Transverse colon (tissue), 4 donors: ENCODE measurements around the gene CCDC70. TPM values are rescaled to one million over a fixed set of nuclear protein-coding genes. Genes with fewer than 3 reads are reported as not detected.

ENCODE experiments used
- DNase-seq: peaks from one replicate; pipeline ENCODE4 v3.0.0-alpha.2; 2019
- H3K27ac ChIP-seq, 4 donors: fragments of 200-600 bp; sonication (generic); 2 replicates each; pipeline ENCODE4 v1.5.1; 2016 to 2018; ENCODE audit warnings: inconsistent platforms in 4 of 4
- H3K27me3 ChIP-seq: fragments of 200-600 bp; sonication (generic); 2 replicates; pipeline ENCODE4 v1.5.1; 2017; ENCODE audit warnings: inconsistent platforms
- H3K36me3 ChIP-seq, 4 donors: fragments of 200-600 bp; sonication (generic); 2 replicates each; pipeline ENCODE4 v1.5.1; 2017 to 2019; ENCODE audit warnings: inconsistent platforms in 4 of 4
- H3K4me1 ChIP-seq, 4 donors: fragments of 200-600 bp; sonication (generic); 2 replicates each; pipeline ENCODE4 v1.5.1; 2017 to 2020; ENCODE audit warnings: inconsistent platforms in 4 of 4
- H3K4me3 ChIP-seq, 4 donors: fragments of 200-600 bp; sonication (generic); 1 replicate in 1 of 4; 2 replicates in 3 of 4; pipeline versions ENCODE4 v1.5.1 to v1.6.1; 2017 to 2019; ENCODE audit warnings: inconsistent platforms in 4 of 4
- H3K9me3 ChIP-seq, 2 donors: fragments of 200-600 bp; sonication (generic); 2 replicates each; pipeline ENCODE4 v1.5.1; 2017 to 2019; ENCODE audit warnings: inconsistent platforms in 2 of 2
- EP300 ChIP-seq: sonication (generic); formaldehyde crosslinking; IDR thresholded peaks from one replicate; pipeline ENCODE4 v1.6.1; 2017; ENCODE audit warnings: antibody characterized with exemption, low read depth
- POLR2A ChIP-seq: fragments of 450-650 bp; IDR thresholded peaks from one replicate; pipeline ENCODE4 v1.6.1; 2016; ENCODE audit warnings: antibody characterized with exemption, mild to moderate bottlenecking, moderate library complexity
- POLR2AphosphoS5 ChIP-seq, 3 donors: sonication (generic); formaldehyde crosslinking; IDR thresholded peaks; one replicate each; pipeline ENCODE4 v1.6.1; 2016; ENCODE audit warnings: antibody characterized with exemption in 3 of 3
- WGBS, 2 donors: methylation state at CpG; one replicate each; pipeline ENCODE4 v1.1.5; 2018; ENCODE audit warnings: low coverage in 1 of 2; 5-methylcytosine and 5-hydroxymethylcytosine counted together
- in situ Hi-C, 4 donors: fragments of 200-750 bp; cut with MboI; loops; one replicate each; pipeline versions ENCODE4 v1.15.0 to v1.15.1; 2017; ENCODE audit warnings: low sequenced_read_pairs in 3 of 4, low pct_ligation_motif_present in 1 of 4, low pct_unique_long_range_greater_than_20kb in 1 of 4
- intact Hi-C: fragments of 100-400 bp; cut with DNase I; formaldehyde crosslinking; loops from one replicate; pipeline ENCODE4 v1.15.1; 2023; ENCODE audit warnings: low total_unique reads
- total RNA-seq, 4 donors: library from RNA; depleted of rRNA; stranded (reverse); fragments of >200 nt; gene quantifications; one replicate each; pipeline ENCODE4 v1.1.0, GENCODE V29; 2016
- TF ChIP-seq, protein P1 (sequence below), 5 experiments: fragments of 200-600 bp in 3 of 5; fragments of 450-650 bp in 2 of 5; sonication (generic) in 3 of 5; IDR thresholded peaks; 1 replicate in 2 of 5; 2 replicates in 3 of 5; pipeline ENCODE4 v1.5.1; 2016 to 2017; ENCODE audit warnings: antibody characterized with exemption in 5 of 5, inconsistent platforms in 3 of 5, mild to moderate bottlenecking in 2 of 5, moderate library complexity in 1 of 5

CCDC70 gene
- total RNA-seq, 4 donors from 2014 or later, result not detected

DNA sequence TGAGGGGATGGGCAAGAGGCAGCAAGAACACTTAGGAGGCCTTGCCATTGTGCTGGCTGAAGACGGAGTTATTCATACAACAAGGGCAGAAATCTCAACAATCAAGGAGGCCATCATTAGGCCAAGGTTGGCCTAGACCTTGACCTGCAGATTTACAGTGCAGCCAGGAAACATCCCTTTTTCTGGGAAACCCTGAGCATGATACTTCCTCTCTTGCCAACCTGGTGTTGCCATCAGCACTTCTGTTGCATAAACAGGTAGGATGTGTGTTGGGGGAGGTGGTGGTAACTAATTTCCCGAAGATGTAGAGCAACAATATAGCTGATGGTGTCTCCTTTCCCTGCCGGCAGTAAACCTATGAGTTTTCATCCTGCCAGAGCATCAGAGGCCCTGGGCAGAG, 24.8 kb upstream of the CCDC70 start:
- H3K27me3 ChIP-seq, result no peaks in the 10 kb centered on the region
- no peak overlapping the region for H3K27ac ChIP-seq
- H3K4me1 ChIP-seq, result no peaks in the 10 kb centered on the region
- no peak for DNase-seq
- intact Hi-C loops, result no loop called here
- 89% methylated on average over 3 of the region's 3 CpGs; no CpG with 5 or more reads in 1 of the 2 donors for WGBS, 2 donors
- in situ Hi-C loops, result no loop called here
- H3K9me3 ChIP-seq, result no peaks in the 10 kb centered on the region
- no peaks in the 10 kb centered on the region for H3K36me3 ChIP-seq
- no peak for TF ChIP-seq POLR2A
- TF ChIP-seq, protein P1, sequence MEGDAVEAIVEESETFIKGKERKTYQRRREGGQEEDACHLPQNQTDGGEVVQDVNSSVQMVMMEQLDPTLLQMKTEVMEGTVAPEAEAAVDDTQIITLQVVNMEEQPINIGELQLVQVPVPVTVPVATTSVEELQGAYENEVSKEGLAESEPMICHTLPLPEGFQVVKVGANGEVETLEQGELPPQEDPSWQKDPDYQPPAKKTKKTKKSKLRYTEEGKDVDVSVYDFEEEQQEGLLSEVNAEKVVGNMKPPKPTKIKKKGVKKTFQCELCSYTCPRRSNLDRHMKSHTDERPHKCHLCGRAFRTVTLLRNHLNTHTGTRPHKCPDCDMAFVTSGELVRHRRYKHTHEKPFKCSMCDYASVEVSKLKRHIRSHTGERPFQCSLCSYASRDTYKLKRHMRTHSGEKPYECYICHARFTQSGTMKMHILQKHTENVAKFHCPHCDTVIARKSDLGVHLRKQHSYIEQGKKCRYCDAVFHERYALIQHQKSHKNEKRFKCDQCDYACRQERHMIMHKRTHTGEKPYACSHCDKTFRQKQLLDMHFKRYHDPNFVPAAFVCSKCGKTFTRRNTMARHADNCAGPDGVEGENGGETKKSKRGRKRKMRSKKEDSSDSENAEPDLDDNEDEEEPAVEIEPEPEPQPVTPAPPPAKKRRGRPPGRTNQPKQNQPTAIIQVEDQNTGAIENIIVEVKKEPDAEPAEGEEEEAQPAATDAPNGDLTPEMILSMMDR (IDR thresholded peaks at IDR 0.05), result no peak
- no peak for TF ChIP-seq EP300
- TF ChIP-seq POLR2AphosphoS5 (IDR thresholded peaks at IDR 0.05), result no peak
- no peak overlapping the region for H3K4me3 ChIP-seq

GRCh38 chr13:51838240-51838846, 23.4 kb upstream of the CCDC70 start:
- in situ Hi-C loops, result no loop called here
- no peak for DNase-seq
- Histone ChIP-seq H3K4me3 (no peak overlapping the region), H3K4me1 (no peaks in the 10 kb centered on the region), H3K27me3 (no peaks in the 10 kb centered on the region), H3K27ac (no peak overlapping the region), H3K9me3 (no peaks in the 10 kb centered on the region), H3K36me3 (no peaks in the 10 kb centered on the region)
- 60 to 87% methylated on average over 1 to 8 of the region's 8 CpGs for WGBS, 2 donors
- no peak for TF ChIP-seq EP300
- TF ChIP-seq, protein P1 (IDR thresholded peaks at IDR 0.05), result no peak
- no peak for TF ChIP-seq POLR2AphosphoS5 (IDR thresholded peaks at IDR 0.05)
- TF ChIP-seq POLR2A, result no peak
- intact Hi-C loops, result no loop called here

DNA sequence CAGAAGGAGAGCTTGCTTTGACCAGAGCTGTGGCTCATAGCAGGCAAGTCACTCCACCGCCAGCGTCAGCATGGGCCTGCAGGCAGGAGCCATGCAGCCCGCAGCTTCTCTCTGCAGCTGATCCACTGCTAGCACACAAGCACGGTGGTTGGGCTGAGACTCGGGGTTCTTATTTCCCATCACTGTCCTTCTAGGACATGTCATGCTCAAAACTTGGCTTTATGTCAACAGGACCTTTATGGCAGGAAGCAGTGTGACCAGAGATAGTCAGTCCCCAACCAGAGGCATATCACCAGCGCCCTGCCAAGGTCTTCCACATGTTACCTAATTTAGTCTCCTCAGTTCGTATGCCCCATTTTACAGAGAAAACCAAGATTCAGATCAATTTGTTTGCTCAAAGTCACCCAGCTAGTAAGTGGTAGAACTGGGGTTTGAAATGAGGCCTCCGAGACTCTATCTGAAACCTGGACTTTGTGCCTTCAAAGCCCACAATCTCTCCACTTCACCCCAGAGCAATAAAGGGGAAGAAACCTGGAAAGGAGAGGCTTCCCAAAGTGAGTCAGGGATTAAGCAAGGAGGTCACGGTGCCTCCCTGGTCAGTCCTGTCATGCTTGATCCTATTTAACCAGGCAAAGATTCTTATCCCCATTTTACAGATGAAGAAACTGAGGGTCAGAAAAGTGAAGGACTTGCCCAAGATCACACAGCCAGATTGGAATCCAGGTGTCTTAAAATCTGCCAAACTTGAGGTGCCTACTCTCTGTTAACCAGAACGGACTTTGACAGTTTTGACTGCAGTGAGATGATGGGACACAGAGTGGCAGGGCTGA, 21.8 kb upstream of the CCDC70 start:
- Histone ChIP-seq H3K4me3 (no peak overlapping the region), H3K36me3 (no peaks in the 10 kb centered on the region), H3K27me3 (no peaks in the 10 kb centered on the region), H3K9me3 (no peaks in the 10 kb centered on the region), H3K4me1 (peaks cover 0 to under 1% (median 0%) of the 10 kb centered on the region in 4 donors), H3K27ac (no peak overlapping the region)
- WGBS, 2 donors, result 88% methylated on average over 10 of the region's 10 CpGs; no CpG with 5 or more reads in 1 of the 2 donors
- no peak for TF ChIP-seq POLR2A
- no peak for TF ChIP-seq POLR2AphosphoS5 (IDR thresholded peaks at IDR 0.05)
- TF ChIP-seq, protein P1 (IDR thresholded peaks at IDR 0.05), result no peak
- TF ChIP-seq EP300, result no peak
- in situ Hi-C loops (no loop called here), intact Hi-C loops (no loop called here)
- no peak for DNase-seq

DNA sequence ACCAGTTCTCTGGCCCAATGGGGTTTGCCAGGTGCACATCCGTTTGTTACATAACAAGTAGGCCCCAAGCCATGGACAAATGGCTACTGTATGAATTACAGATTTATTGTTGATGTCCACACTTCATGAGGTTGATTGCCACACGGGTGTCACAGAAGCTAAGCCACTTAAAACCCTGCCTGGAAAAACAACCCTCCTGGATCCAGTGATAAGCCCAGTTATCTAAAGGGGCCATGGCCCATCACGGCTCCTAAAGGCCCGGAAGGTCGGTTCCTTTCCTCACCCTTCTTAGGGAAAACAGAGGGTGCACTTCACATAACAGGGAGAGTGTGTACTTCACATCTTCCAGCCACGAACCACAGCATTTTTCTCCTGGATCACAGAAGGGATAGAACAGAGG, 20.9 kb upstream of the CCDC70 start:
- WGBS, 2 donors, result 88 to 100% methylated on average over 1 to 6 of the region's 6 CpGs
- Histone ChIP-seq H3K9me3 (no peaks in the 10 kb centered on the region), H3K27me3 (no peaks in the 10 kb centered on the region), H3K4me1 (peaks cover 0 to 3% (median 0%) of the 10 kb centered on the region in 4 donors), H3K27ac (no peak overlapping the region), H3K36me3 (no peaks in the 10 kb centered on the region), H3K4me3 (no peak overlapping the region)
- in situ Hi-C loops, result no loop called here
- intact Hi-C loops, result loop anchor here (1.0 kb wide), 1 partner anchor 21 kb away; no protein-coding TSS in a partner anchor
- DNase-seq, result no peak
- TF ChIP-seq, protein P1 (IDR thresholded peaks at IDR 0.05), result no peak
- no peak for TF ChIP-seq POLR2A
- no peak for TF ChIP-seq EP300
- no peak for TF ChIP-seq POLR2AphosphoS5 (IDR thresholded peaks at IDR 0.05)
